Esophagus muscularis mucosa (tissue), 3 donors: ENCODE results near the gene THBS3.

Source experiments
- CTCF ChIP-seq, 3 experiments: fragments of 200-600 bp in 2 of 3; fragments of 450-650 bp in 1 of 3; sonication (generic) in 2 of 3; IDR thresholded peaks; one replicate each; pipeline ENCODE4 v1.5.1; 2017 to 2019; ENCODE audit warnings: antibody characterized with exemption in 3 of 3, mild to moderate bottlenecking in 2 of 3, moderate library complexity in 1 of 3
- EP300 ChIP-seq: sonication (generic); formaldehyde crosslinking; IDR thresholded peaks from one replicate; pipeline ENCODE4 v1.6.1; 2017; ENCODE audit warnings: antibody characterized with exemption

GRCh38 chr1:155166051-155166470, 41.6 kb downstream of the THBS3 start:
- TF ChIP-seq CTCF (IDR thresholded peaks at IDR 0.05): no peak
- TF ChIP-seq EP300: no peak
